Measurements from ENCODE around the gene MORC1.

- TF ChIP-seq CTCF (IDR thresholded peaks at IDR 0.05) = no peak
- no peak for TF ChIP-seq POLR2A (IDR thresholded peaks at IDR 0.05)
- TF ChIP-seq EP300 (IDR thresholded peaks at IDR 0.05) = no peak
These were observed 67.3 kb downstream of the MORC1 start for GRCh38 chr3:109050591-109051167.
